Liver (tissue), 9 donors: ENCODE data around the gene PON1. TPM values are rescaled to one million over a fixed set of nuclear protein-coding genes. Genes with fewer than 3 reads are reported as not detected.

Experiments used
- DNase-seq: peaks from one replicate; pipeline ENCODE4 v3.0.0-alpha.2; 2017; ENCODE audit warnings: low spot score
- H3K27ac ChIP-seq, 2 donors: one replicate each; pipeline ENCODE4 v1.7.0; 2013; ENCODE audit warnings: inconsistent platforms in 2 of 2, low read length in 2 of 2, control low read depth in 1 of 2, low read depth in 1 of 2, mild to moderate bottlenecking in 1 of 2
- H3K27me3 ChIP-seq, 4 donors: one replicate each; pipeline versions ENCODE4 v1.6.1 to v1.7.0; 2013; ENCODE audit warnings: low read length in 3 of 4, inconsistent platforms in 1 of 4, mild to moderate bottlenecking in 1 of 4, moderate library complexity in 1 of 4; ENCODE audit not compliant: control insufficient read depth in 4 of 4, insufficient read depth in 4 of 4
- H3K36me3 ChIP-seq, 4 donors: one replicate each; pipeline versions ENCODE4 v1.6.1 to v1.7.0; 2013; ENCODE audit warnings: low read length in 3 of 4, mild to moderate bottlenecking in 3 of 4, low read depth in 1 of 4, moderate library complexity in 1 of 4; ENCODE audit not compliant: control insufficient read depth in 4 of 4, insufficient read depth in 3 of 4
- H3K4me1 ChIP-seq, 4 donors: one replicate each; pipeline versions ENCODE4 v1.6.1 to v1.7.0; 2013; ENCODE audit warnings: low read length in 3 of 4, mild to moderate bottlenecking in 3 of 4, moderate library complexity in 1 of 4; ENCODE audit not compliant: control insufficient read depth in 4 of 4, insufficient read depth in 4 of 4
- H3K4me3 ChIP-seq, 3 donors: one replicate each; pipeline versions ENCODE4 v1.6.1 to v1.7.0; 2013; ENCODE audit warnings: low read length in 3 of 3, control low read depth in 1 of 3, low read depth in 1 of 3, mild to moderate bottlenecking in 1 of 3
- H3K9ac ChIP-seq, 2 donors: one replicate each; pipeline ENCODE4 v1.7.0; 2013; ENCODE audit warnings: low read length in 2 of 2, mild to moderate bottlenecking in 2 of 2, moderate library complexity in 2 of 2, control low read depth in 1 of 2, low read depth in 1 of 2
- H3K9me3 ChIP-seq, 4 donors: one replicate each; pipeline versions ENCODE4 v1.6.1 to v1.7.0; 2013; ENCODE audit warnings: low read length in 3 of 4; ENCODE audit not compliant: control insufficient read depth in 4 of 4
- ATF3 ChIP-seq: IDR thresholded peaks from 2 replicates; pipeline ENCODE4 v1.6.1; 2016; ENCODE audit warnings: antibody characterized with exemption
- CTCF ChIP-seq: fragments of 150-350 bp; IDR thresholded peaks from 2 replicates; pipeline ENCODE4 v1.5.1; 2017; ENCODE audit warnings: improper control_type of control experiment, low read depth, low read length; ENCODE audit not compliant: missing input control
- EGR1 ChIP-seq, 2 donors: IDR thresholded peaks; 2 replicates each; pipeline ENCODE4 v1.6.1; 2016 to 2018; ENCODE audit warnings: antibody characterized with exemption in 2 of 2, low read depth in 2 of 2
- FOXA1 ChIP-seq: IDR thresholded peaks from 2 replicates; pipeline ENCODE4 v1.6.1; 2016; ENCODE audit warnings: antibody characterized with exemption
- FOXA2 ChIP-seq: IDR thresholded peaks from 2 replicates; pipeline ENCODE4 v1.6.1; 2016; ENCODE audit warnings: antibody characterized with exemption
- GABPA ChIP-seq, 2 donors: IDR thresholded peaks in 1 of 2; conservative IDR thresholded peaks in 1 of 2; 2 replicates each; pipeline ENCODE4 v1.6.1; 2016; ENCODE audit warnings: antibody characterized with exemption in 2 of 2, mild to moderate bottlenecking in 1 of 2, moderate library complexity in 1 of 2
- HNF4A ChIP-seq, 2 donors: conservative IDR thresholded peaks; 2 replicates each; pipeline ENCODE4 v1.6.1; 2016; ENCODE audit warnings: antibody characterized with exemption in 2 of 2, mild to moderate bottlenecking in 2 of 2
- HNF4G ChIP-seq: IDR thresholded peaks from 2 replicates; pipeline ENCODE4 v1.6.1; 2016; ENCODE audit warnings: antibody characterized with exemption
- JUND ChIP-seq, 2 donors: IDR thresholded peaks; 2 replicates each; pipeline ENCODE4 v1.6.1; 2016; ENCODE audit warnings: antibody characterized with exemption in 2 of 2
- MAX ChIP-seq: IDR thresholded peaks from 2 replicates; pipeline ENCODE4 v1.6.1; 2016; ENCODE audit warnings: antibody characterized with exemption
- NR2F2 ChIP-seq: IDR thresholded peaks from 2 replicates; pipeline ENCODE4 v1.6.1; 2016; ENCODE audit warnings: antibody characterized with exemption
- RAD21 ChIP-seq, 2 donors: IDR thresholded peaks; 2 replicates each; pipeline ENCODE4 v1.6.1; 2016; ENCODE audit warnings: antibody characterized with exemption in 2 of 2, mild to moderate bottlenecking in 2 of 2
- REST ChIP-seq: IDR thresholded peaks from 2 replicates; pipeline ENCODE4 v1.6.1; 2016; ENCODE audit warnings: antibody characterized with exemption, mild to moderate bottlenecking
- SP1 ChIP-seq: IDR thresholded peaks from 2 replicates; pipeline ENCODE4 v1.6.1; 2018; ENCODE audit warnings: antibody characterized with exemption, mild to moderate bottlenecking
- TAF1 ChIP-seq: conservative IDR thresholded peaks from 2 replicates; pipeline ENCODE4 v1.6.1; 2016; ENCODE audit warnings: antibody characterized with exemption, mild to moderate bottlenecking
- YY1 ChIP-seq: IDR thresholded peaks from 2 replicates; pipeline ENCODE4 v1.6.1; 2016; ENCODE audit warnings: antibody characterized with exemption, mild to moderate bottlenecking
- ZBTB33 ChIP-seq: IDR thresholded peaks from 2 replicates; pipeline ENCODE4 v1.6.1; 2016; ENCODE audit warnings: antibody characterized with exemption
- WGBS: extraction: QIAGEN DNeasy Blood & Tissue Kit; methylation state at CpG from one replicate; pipeline ENCODE4 v1.1.7; 2013; 5-methylcytosine and 5-hydroxymethylcytosine counted together
- polyA plus RNA-seq, 2 donors: library from polyadenylated mRNA; stranded (reverse) in 1 of 2; unstranded in 1 of 2; fragments of 200-250 nt in 1 of 2; fragments of >200 nt in 1 of 2; fragmentation: Nextera tagmentation in 1 of 2; extraction: Ambion mirVana in 1 of 2; gene quantifications; one replicate each; pipeline versions ENCODE4 v1.2.1 to v1.2.3, GENCODE V29; 2013 to 2015
- total RNA-seq, 2 donors: library from RNA; depleted of rRNA; stranded (reverse); fragments of >200 nt; gene quantifications; one replicate each; pipeline ENCODE4 v1.2.3, GENCODE V29; 2014
- donor health status: healthy.
- donor health status: healthy.
- donor health status: healthy.
- donor health status: healthy.
- donor health status: healthy.

The PON1 gene
- total and polyA plus RNA-seq, 4 donors, result 54.8 to 1,101 (median 207) TPM

GRCh38 chr7:95296456-95296855 is 27.9 kb downstream of the PON1 start:
- H3K9ac ChIP-seq, result no peak overlapping the region
- H3K4me1 ChIP-seq, result peaks cover 0 to 18% (median under 1%) of the 10 kb centered on the region in 4 donors
- TF ChIP-seq REST (no peak), SP1 (no peak), MAX (no peak), FOXA2 (no peak), YY1 (no peak), HNF4G (no peak), ATF3 (no peak), NR2F2 (no peak), RAD21 (IDR thresholded peaks at IDR 0.05) (no peak), JUND (IDR thresholded peaks at IDR 0.05) (no peak), ZBTB33 (no peak), CTCF (no peak), FOXA1 (no peak), TAF1 (no peak), EGR1 (IDR thresholded peaks at IDR 0.05; ENCODE audit: low read depth in 2 of 2) (no peak), HNF4A (conservative IDR thresholded peaks at IDR 0.05) (no peak), GABPA (IDR thresholded peaks at IDR 0.05 in 1 of 2, conservative IDR thresholded peaks at IDR 0.05 in 1 of 2) (no peak)
- H3K36me3 ChIP-seq, result peaks cover 0 to 15% (median 3%) of the 10 kb centered on the region in 4 donors
- H3K9me3 ChIP-seq, result no peaks in the 10 kb centered on the region
- no peaks in the 10 kb centered on the region for H3K27me3 ChIP-seq
- H3K27ac ChIP-seq, result no peak overlapping the region
- H3K4me3 ChIP-seq, result no peak overlapping the region
- WGBS, result 84% methylated on average over 6 of the region's 6 CpGs
- DNase-seq, result no peak

GRCh38 chr7:95295397-95295796 is 28.9 kb downstream of the PON1 start:
- no peak overlapping the region for H3K27ac ChIP-seq
- no peaks in the 10 kb centered on the region for H3K9me3 ChIP-seq
- peaks cover 0 to 18% (median under 1%) of the 10 kb centered on the region in 4 donors for H3K4me1 ChIP-seq

More at GRCh38 chr7:95295397-95295796, 28.9 kb downstream of the PON1 start:
- no peak for TF ChIP-seq HNF4A (conservative IDR thresholded peaks at IDR 0.05)
- TF ChIP-seq FOXA2, result peak; percentile 32
- Histone ChIP-seq H3K9ac (no peak overlapping the region), H3K36me3 (peaks cover 0 to 14% (median 1%) of the 10 kb centered on the region in 4 donors), H3K4me3 (no peak overlapping the region), H3K27me3 (no peaks in the 10 kb centered on the region)
- DNase-seq, result no peak
